Right lobe of liver (tissue), 6 donors: ENCODE results near the gene OR13C3. TPM values are rescaled to one million over a fixed set of nuclear protein-coding genes. Genes with fewer than 3 reads are reported as not detected.

Experiments
- ATAC-seq, 4 donors: fragments of 200-7000 bp; cut with Tn5 transposase; one replicate each; pipeline ENCODE4 v1.9.1; 2020; ENCODE audit warnings: mild to moderate bottlenecking in 4 of 4, moderate library complexity in 4 of 4
- DNase-seq, 3 donors: peaks; one replicate each; pipeline ENCODE4 v3.0.0-alpha.2; 2020
- H3K27ac ChIP-seq, 3 donors: fragments of 200-600 bp; one replicate each; pipeline ENCODE4 v1.8.0; 2022
- H3K27me3 ChIP-seq, 2 donors: fragments of 200-600 bp; one replicate each; pipeline ENCODE4 v1.8.0; 2022
- H3K36me3 ChIP-seq, 4 donors: fragments of 200-600 bp; sonication (generic) in 1 of 4; one replicate each; pipeline versions ENCODE4 v1.5.1 to v1.8.0; 2017 to 2022; ENCODE audit warnings: control low read depth in 1 of 4
- H3K4me1 ChIP-seq, 4 donors: fragments of 200-600 bp; sonication (generic) in 1 of 4; one replicate each; pipeline versions ENCODE4 v1.5.1 to v1.8.0; 2017 to 2022; ENCODE audit warnings: control low read depth in 1 of 4
- H3K4me3 ChIP-seq, 3 donors: fragments of 200-600 bp; one replicate each; pipeline ENCODE4 v1.8.0; 2022
- H3K9me3 ChIP-seq, 4 donors: fragments of 200-600 bp; sonication (generic) in 1 of 4; one replicate each; pipeline versions ENCODE4 v1.5.1 to v1.8.0; 2017 to 2022; ENCODE audit warnings: control low read depth in 1 of 4
- CTCF ChIP-seq, 4 donors: fragments of 200-600 bp in 3 of 4; fragments of 450-650 bp in 1 of 4; IDR thresholded peaks; one replicate each; pipeline versions ENCODE4 v1.5.1 to v1.8.0; 2016 to 2022; ENCODE audit warnings: antibody characterized with exemption in 4 of 4, mild to moderate bottlenecking in 2 of 4
- POLR2A ChIP-seq: fragments of 450-650 bp; IDR thresholded peaks from one replicate; pipeline ENCODE4 v1.6.1; 2017; ENCODE audit warnings: antibody characterized with exemption, mild to moderate bottlenecking
- WGBS: methylation state at CpG from one replicate; pipeline ENCODE4 v1.1.6; 2018; ENCODE audit warnings: low coverage, low lambda C conversion rate; ENCODE audit not compliant: insufficient coverage; ENCODE audit errors: missing lambda C conversion rate; 5-methylcytosine and 5-hydroxymethylcytosine counted together
- intact Hi-C, 2 donors: fragments of 100-400 bp; cut with DNase I; formaldehyde crosslinking; loops; one replicate each; pipeline versions ENCODE4 v1.11.2 to v1.14.1; 2022
- long read RNA-seq: library from polyadenylated mRNA; unstranded; transcript quantifications from one replicate; pipeline ENCODE4 v2.0.0, GENCODE V29; 2019
- total RNA-seq, 6 experiments: library from RNA; depleted of rRNA in 2 of 6; stranded (reverse); fragments of >200 nt in 2 of 6; fragmentation: NEBNext Ultra II Directional in 3 of 6; extraction: Animal tissue kit (Norgen Biotek cat#: 25700) in 3 of 6; gene quantifications; one replicate each; pipeline versions ENCODE4 v1.1.0 to v1.2.4, GENCODE V29; 2016 to 2023
- donor health status: DM: no; HTN: yes; CAD: no.
- donor health status: DM: no; HTN: no; CAD: no.
- donor health status: DM: no; HTN: no; CAD: no.
- donor health status: DM: no; HTN: yes; CAD: no.
- donor health status: DM: no; HTN: yes; CAD: no.

The OR13C3 gene
- total RNA-seq, result not detected
- long read RNA-seq, result 0 reads

GRCh38 chr9:104536756-104537155 lies at the start of gene OR13C3:
TSS of gene OR13C3 (minus strand) at chr9:104536856. CDS start at chr9:104536723, 133 bp downstream.
- Histone ChIP-seq H3K27ac (no peak within 1 kb of the TSS), H3K9me3 (no peaks in the 10 kb centered on the region), H3K27me3 (no peaks in the 10 kb centered on the region), H3K4me1 (no peaks in the 10 kb centered on the region), H3K36me3 (no peaks in the 10 kb centered on the region), H3K4me3 (no peak within 1 kb of the TSS)
- DNase-seq (no peak), ATAC-seq (no peak)
- intact Hi-C loops, result no loop called here
- WGBS, result no CpG with 5 or more reads among the region's 5 CpGs
- TF ChIP-seq CTCF (IDR thresholded peaks at IDR 0.05) (no peak), POLR2A (no peak)

GRCh38 chr9:104580562-104580961 lies 43.9 kb upstream of the OR13C3 start:
- Histone ChIP-seq H3K27me3 (no peaks in the 10 kb centered on the region), H3K4me1 (no peaks in the 10 kb centered on the region), H3K36me3 (no peaks in the 10 kb centered on the region), H3K9me3 (no peaks in the 10 kb centered on the region), H3K27ac (no peak overlapping the region), H3K4me3 (no peak overlapping the region)
- DNase-seq, result no peak
- intact Hi-C loops, result no loop called here
- WGBS, result 80% methylated on average over 1 of the region's 1 CpG
- TF ChIP-seq CTCF (IDR thresholded peaks at IDR 0.05), result no peak
- no peak for ATAC-seq

GRCh38 chr9:104577263-104577662 lies 40.6 kb upstream of the OR13C3 start:
- no peaks in the 10 kb centered on the region for H3K27me3 ChIP-seq
- no peaks in the 10 kb centered on the region for H3K9me3 ChIP-seq
- no peak overlapping the region for H3K27ac ChIP-seq
- ATAC-seq (no peak), DNase-seq (no peak)
- intact Hi-C loops, result no loop called here
- no peaks in the 10 kb centered on the region for H3K4me1 ChIP-seq
- H3K36me3 ChIP-seq, result no peaks in the 10 kb centered on the region
- no peak overlapping the region for H3K4me3 ChIP-seq
- no peak for TF ChIP-seq POLR2A
- TF ChIP-seq CTCF (IDR thresholded peaks at IDR 0.05), result no peak
- WGBS, result 71% methylated on average over 5 of the region's 5 CpGs

GRCh38 chr9:104575456-104575855 lies 38.8 kb upstream of the OR13C3 start:
- DNase-seq (no peak), ATAC-seq (no peak)
- Histone ChIP-seq H3K27me3 (no peaks in the 10 kb centered on the region), H3K36me3 (no peaks in the 10 kb centered on the region), H3K27ac (no peak overlapping the region), H3K4me3 (no peak overlapping the region), H3K9me3 (no peaks in the 10 kb centered on the region), H3K4me1 (no peaks in the 10 kb centered on the region)
- TF ChIP-seq POLR2A (no peak), CTCF (IDR thresholded peaks at IDR 0.05) (no peak)
- 66% methylated on average over 2 of the region's 2 CpGs for WGBS
- intact Hi-C loops, result no loop called here

- Histone ChIP-seq H3K4me1 (no peaks in the 10 kb centered on the region), H3K27ac (no peak overlapping the region), H3K9me3 (no peaks in the 10 kb centered on the region), H3K36me3 (no peaks in the 10 kb centered on the region), H3K27me3 (no peaks in the 10 kb centered on the region), H3K4me3 (no peak overlapping the region)
- DNase-seq (no peak), ATAC-seq (no peak)
- WGBS, result 67% methylated on average over 1 of the region's 1 CpG
- no peak for TF ChIP-seq CTCF (IDR thresholded peaks at IDR 0.05)
- TF ChIP-seq POLR2A, result no peak
- intact Hi-C loops, result no loop called here
Measured at GRCh38 chr9:104572612-104573011, 36.0 kb upstream of the OR13C3 start.
